HepG2 (cell line): ENCODE measurements around the gene TRAPPC4. TPM values are rescaled to one million over a fixed set of nuclear protein-coding genes. Genes with fewer than 3 reads are reported as not detected.

Experiments used
- E2F1 ChIP-seq: sonication (generic); formaldehyde crosslinking; IDR thresholded peaks from 2 replicates; pipeline ENCODE4 v1.5.0; 2020; ENCODE audit warnings: missing genetic modification reagents
- FOXJ3 ChIP-seq: sonication (generic); formaldehyde crosslinking; IDR thresholded peaks from 2 replicates; pipeline ENCODE4 v1.4.0; 2020; ENCODE audit warnings: missing genetic modification reagents, mild to moderate bottlenecking, borderline replicate concordance
- HINFP ChIP-seq: sonication (generic); formaldehyde crosslinking; IDR thresholded peaks from 2 replicates; pipeline ENCODE4 v1.4.0; 2020; ENCODE audit warnings: low read depth, mild to moderate bottlenecking, missing genetic modification reagents
- MAF1 ChIP-seq: sonication (generic); formaldehyde crosslinking; IDR thresholded peaks from 2 replicates; pipeline ENCODE4 v1.5.0; 2020; ENCODE audit warnings: missing genetic modification reagents, borderline replicate concordance
- POGZ ChIP-seq: sonication (generic); formaldehyde crosslinking; IDR thresholded peaks from 2 replicates; pipeline ENCODE4 v1.4.0; 2020; ENCODE audit warnings: mild to moderate bottlenecking, missing genetic modification reagents
- ZBTB38 ChIP-seq: sonication (generic); formaldehyde crosslinking; IDR thresholded peaks from 2 replicates; pipeline ENCODE4 v1.5.1; 2020; ENCODE audit warnings: mild to moderate bottlenecking, missing genetic modification reagents
- ZBTB40 ChIP-seq, 2 experiments: fragments of 450-650 bp in 1 of 2; sonication (generic) in 1 of 2; formaldehyde crosslinking in 1 of 2; IDR thresholded peaks; 2 replicates each; pipeline versions ENCODE4 v1.6.1 to v1.8.0; 2016 to 2022; ENCODE audit warnings: antibody characterized with exemption in 1 of 2, mild to moderate bottlenecking in 1 of 2, missing genetic modification reagents in 1 of 2
- ZFYVE20 ChIP-seq: sonication (generic); formaldehyde crosslinking; IDR thresholded peaks from 2 replicates; pipeline ENCODE4 v1.8.0; 2023; ENCODE audit warnings: low read depth, mild to moderate bottlenecking, moderate library complexity, missing genetic modification reagents, borderline replicate concordance
- ZNF251 ChIP-seq: sonication (generic); formaldehyde crosslinking; IDR thresholded peaks from 2 replicates; pipeline ENCODE4 v1.9.0; 2021; ENCODE audit warnings: mild to moderate bottlenecking, missing genetic modification reagents
- ZNF263 ChIP-seq: sonication (generic); formaldehyde crosslinking; IDR thresholded peaks from 2 replicates; pipeline ENCODE4 v1.4.0; 2020; ENCODE audit warnings: missing genetic modification reagents
- ZNF280D ChIP-seq: sonication (generic); formaldehyde crosslinking; IDR thresholded peaks from 2 replicates; pipeline ENCODE4 v1.5.1; 2020; ENCODE audit warnings: mild to moderate bottlenecking, missing genetic modification reagents
- ZNF337 ChIP-seq: sonication (generic); formaldehyde crosslinking; IDR thresholded peaks from 2 replicates; pipeline ENCODE4 v1.5.1; 2020; ENCODE audit warnings: missing genetic modification reagents, low read depth, mild to moderate bottlenecking, borderline replicate concordance
- ZNF362 ChIP-seq: sonication (generic); formaldehyde crosslinking; IDR thresholded peaks from 2 replicates; pipeline ENCODE4 v1.4.0; 2020; ENCODE audit warnings: missing genetic modification reagents, mild to moderate bottlenecking, borderline replicate concordance
- polyA plus RNA-seq, 8 experiments: library from polyadenylated mRNA; depleted of rRNA in 3 of 8; stranded (reverse) in 7 of 8; unstranded in 1 of 8; fragments of >200 nt; fragmentation: Illumina TruSeq in 4 of 8; extraction: Trizol in 4 of 8; gene quantifications; 2 replicates each; pipeline versions ENCODE4 v1.2.1 to v1.2.3, GENCODE V29; 2011 to 2016; ENCODE audit warnings: low read depth in 4 of 8, missing spikeins in 1 of 8, mixed read lengths in 1 of 8; ENCODE audit not compliant: insufficient read depth in 1 of 8
- total RNA-seq, 5 experiments: library from RNA; depleted of rRNA; stranded (reverse); fragments of >200 nt; fragmentation: Illumina TruSeq; extraction: Trizol; gene quantifications; 2 replicates each; pipeline ENCODE4 v1.2.3, GENCODE V29; 2016; ENCODE audit warnings: low read depth in 1 of 5

Gene TRAPPC4
- total and polyA plus RNA-seq, 2 of the 13 experiments (the other 11 are each of a cell fraction or from before 2014, with no cell fraction given) = 97.4 to 140 TPM

GRCh38 chr11:119025541-119025940 is 7.0 kb downstream of the TRAPPC4 start (continued):
- TF ChIP-seq ZBTB40 (IDR thresholded peaks at IDR 0.05) (no peak), ZBTB40 (CRISPR knock-in tag; IDR thresholded peaks at IDR 0.05) (no peak), POGZ (CRISPR knock-in tag) (no peak), ZNF362 (CRISPR knock-in tag) (no peak), ZBTB38 (no peak), ZNF251 (no peak), ZNF280D (CRISPR knock-in tag) (no peak), ZNF263 (CRISPR knock-in tag) (0 out of 2 replicates have a peak, but pooled peaks have one; percentile 48), ZNF337 (CRISPR knock-in tag) (no peak), MAF1 (CRISPR knock-in tag) (no peak), E2F1 (CRISPR knock-in tag) (no peak), ZFYVE20 (CRISPR knock-in tag) (no peak), HINFP (CRISPR knock-in tag) (no peak), FOXJ3 (CRISPR knock-in tag) (no peak)
